T-helper 9 cell (primary cell): ENCODE data around the gene OGFOD2.
"Not testable (repeated sequence)": the region's sequence is repeated elsewhere in the genome, so short reads cannot be mapped to it uniquely, and the experiment has no call there.

Experiments
- DNase-seq: peaks from one replicate; pipeline ENCODE4 v3.0.0-alpha.2; 2020

OGFOD2 gene

DNA sequence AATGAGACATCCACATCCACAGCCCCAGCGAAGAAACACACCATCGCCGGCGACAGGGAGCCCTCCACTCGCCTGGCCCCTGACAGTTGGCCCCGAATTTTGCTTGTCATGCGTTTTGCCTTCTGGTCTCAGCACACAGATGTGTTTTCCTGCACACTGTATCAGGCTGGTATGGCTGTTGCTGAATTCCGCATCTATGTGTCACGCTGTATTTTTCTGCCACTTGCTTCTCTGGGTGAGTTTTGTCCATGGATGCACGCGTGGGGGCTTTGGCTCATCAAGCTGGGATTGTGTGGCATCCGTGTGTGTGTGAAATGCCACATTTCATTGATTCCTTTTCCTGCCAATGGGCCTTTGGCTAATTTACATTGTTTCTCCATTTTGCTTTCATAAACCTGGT is 31.9 kb downstream of the OGFOD2 start:
- DNase-seq = no peak

DNA sequence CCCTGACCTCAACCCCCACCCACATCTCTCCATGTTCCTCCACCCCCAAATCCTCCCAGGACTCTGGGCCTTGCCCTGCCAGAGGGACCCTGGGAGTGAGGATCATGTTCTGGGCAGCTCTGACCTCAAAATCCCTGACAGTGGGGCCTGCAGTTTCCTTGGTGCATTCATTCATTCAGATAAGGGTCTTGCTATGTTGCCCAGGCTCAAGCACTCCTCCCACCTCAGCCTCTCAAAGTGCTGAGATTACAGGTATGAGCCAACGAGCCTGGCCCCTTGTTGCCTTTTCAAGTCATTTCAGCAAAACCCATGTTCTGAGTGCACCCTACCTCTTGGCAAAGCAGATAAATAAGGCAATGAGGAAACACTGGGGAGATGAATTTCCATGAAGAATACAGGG is 35.1 kb downstream of the OGFOD2 start:
- no peak for DNase-seq

DNA sequence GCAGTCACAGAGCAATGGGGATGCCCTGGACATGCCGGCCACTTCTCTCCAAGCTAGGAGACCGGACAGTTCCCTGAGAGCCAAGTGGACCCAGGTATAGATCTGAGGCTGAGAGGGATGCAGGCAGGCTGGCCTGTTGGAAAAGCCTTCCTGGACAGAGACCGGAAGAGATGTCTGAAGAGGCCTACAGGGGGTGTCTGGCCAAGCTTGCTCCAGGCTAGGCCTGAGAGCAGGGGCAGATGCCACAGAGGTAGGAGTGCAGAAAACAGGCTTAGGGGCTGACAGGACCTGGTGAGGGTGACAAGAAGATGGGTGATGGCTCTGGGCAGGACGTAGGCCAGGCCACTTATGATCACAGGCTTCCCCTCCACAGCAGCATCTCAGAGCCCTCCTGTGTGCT is 35.6 kb downstream of the OGFOD2 start:
- no peak for DNase-seq

DNA sequence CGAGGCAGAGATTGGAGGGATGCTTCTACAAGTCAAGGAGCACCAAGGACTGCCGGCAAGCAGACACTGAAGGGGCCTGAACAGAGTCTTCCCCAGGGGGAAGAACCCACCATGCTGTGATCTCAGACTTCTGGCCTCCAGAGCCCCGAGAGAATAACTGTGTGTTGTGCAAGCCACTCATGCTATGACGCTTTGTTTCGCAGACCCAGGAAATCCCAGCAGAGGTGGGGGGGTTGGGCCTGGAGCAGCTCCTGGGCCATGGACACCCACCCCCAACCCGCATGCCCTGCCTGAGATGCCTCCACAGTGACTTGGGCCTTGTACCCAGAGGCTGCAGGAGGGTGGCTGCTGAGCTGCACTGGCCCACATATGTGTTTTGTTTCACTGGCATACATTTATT is 36.7 kb downstream of the OGFOD2 start:
- no peak for DNase-seq

DNA sequence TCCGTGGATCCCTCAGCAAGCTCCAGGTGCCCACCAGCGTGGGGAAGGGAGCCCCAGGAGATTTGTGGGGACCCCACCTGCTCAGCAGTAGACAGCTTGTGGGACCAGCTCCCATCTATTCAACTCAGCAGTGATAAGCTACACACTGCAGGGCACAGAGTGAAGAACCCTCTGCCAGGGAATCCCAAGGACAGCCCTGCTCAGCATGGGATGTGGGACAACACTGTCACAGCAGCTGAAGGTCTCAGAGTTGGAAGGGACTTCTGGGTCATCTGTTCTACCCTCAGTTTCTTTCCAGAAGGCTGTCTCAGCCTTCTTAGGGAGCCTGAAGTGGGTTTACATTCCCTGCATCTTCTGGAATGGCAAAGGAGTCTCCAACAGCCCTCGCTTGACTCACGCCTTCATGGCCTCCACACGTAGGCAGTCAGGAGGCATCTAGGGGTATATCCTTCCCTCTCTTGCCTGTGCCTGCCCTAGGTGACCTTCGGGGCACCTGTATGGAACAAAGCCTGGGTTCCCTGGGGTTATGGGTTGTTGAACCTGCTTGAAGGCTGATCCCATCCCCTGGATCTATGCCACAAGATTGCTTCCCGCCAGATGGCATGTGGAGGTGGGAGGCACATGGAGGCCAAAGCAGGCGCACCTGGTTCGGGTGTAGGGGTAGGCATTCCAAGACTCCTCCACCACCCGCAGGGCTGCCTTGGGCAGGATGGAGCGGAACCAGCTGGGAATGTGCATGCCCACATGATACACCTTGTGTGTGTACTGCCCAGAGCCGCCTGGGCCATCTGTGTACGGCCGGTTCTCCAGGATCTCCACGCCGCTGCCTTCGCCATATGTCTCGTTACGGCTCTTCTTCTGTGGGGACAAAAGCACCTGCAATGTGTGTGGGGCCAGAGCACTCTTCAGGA is 38.4 kb downstream of the OGFOD2 start:
- no peak for DNase-seq

DNA sequence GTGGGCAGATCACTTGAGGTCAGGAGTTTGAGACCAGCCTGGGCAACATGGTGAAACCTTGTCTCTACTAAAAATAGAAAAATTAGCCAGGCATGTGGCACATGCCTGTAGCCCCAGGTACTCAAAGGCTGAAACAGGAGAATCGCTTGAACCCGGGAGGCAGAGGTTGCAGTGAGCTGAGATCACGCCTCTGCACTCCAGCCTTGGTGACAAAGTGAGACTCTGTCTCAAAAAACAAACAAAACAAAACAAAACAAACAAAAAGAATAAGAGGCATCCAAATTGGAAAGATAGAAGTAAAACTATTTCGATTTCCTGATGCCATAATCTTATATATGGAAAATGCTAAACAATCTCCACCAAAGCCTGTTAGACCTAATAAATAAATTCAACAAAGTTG is 39.4 kb downstream of the OGFOD2 start:
- DNase-seq = not testable (repeated sequence)

DNA sequence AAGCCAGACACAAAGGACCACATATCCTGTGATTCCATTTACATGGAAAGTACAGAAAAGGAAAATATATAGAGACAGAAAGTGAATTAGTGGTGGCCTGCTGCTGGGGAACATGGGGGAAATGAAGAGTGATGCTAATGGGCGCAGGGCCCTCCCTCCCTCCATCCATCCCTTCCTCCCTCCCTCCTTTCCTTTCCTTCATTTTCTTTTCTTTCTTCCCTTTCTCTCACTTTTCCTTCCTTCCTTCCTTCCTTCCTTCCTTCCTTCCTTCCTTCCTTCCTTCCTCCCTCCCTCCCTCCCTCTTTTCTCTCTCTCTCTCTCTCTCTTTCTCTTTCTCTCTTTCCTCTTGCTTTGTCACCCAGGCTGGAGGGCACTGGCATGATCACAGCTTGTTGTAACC is 42.7 kb downstream of the OGFOD2 start:
- DNase-seq = no peak

DNA sequence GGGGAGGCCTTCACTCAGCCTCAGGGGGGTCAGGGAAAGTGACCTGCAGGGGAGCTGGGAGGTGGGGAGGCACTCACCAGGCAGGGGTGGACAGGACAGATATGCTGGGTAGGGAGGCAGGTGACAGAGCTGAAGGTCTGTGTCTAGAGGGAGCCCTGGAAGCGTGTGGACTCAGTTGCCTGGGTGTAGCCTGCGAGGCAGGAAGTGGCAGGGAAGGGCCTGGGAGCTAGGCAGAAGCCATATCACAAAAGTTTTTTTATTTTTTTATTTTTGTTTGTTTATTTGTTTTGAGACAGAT is 44.7 kb downstream of the OGFOD2 start:
- no peak for DNase-seq

DNA sequence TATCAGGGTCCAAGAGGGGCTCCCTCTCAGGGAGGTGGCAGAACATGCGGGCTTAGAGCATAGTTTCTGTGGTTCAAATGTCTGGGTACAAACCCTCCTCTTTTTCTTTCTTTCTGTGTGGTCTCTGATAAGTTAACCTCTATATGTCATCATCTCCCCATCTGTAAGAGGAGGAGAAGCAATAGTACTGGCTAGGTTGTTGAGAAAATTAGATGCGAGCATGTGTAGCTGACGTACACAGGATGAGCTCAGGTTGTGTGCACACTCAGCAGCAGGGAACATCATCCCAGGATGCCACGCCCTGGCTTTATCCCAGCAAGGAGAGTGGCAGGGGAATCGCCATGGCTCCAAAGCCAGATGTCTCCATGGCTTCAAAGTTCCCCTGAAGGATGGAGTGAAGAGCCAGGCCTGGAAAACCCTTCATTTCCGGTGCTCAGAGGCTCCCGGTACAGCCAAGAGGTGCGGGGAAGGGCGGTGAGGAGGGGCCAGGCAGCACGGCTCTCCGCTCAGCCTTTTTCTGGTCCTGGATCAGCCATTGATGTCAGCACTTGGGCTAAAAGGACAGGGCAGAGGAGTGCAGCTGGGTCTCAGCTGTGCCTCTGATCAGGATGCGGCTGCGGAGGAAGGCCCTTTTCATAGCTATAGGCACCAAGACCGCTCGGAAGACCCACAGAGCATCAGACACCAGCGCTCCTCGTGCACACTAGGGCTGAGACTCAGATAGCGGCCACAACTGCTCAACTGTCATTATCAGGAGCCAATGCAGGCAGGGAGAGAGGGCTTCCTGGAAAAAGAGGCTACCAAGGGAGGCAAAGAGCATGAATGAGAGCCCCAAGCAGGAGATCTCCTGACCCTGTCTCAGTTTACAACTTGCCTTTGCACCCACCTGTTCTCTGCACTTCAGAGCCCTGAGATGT is 46.9 kb downstream of the OGFOD2 start:
- DNase-seq = no peak

DNA sequence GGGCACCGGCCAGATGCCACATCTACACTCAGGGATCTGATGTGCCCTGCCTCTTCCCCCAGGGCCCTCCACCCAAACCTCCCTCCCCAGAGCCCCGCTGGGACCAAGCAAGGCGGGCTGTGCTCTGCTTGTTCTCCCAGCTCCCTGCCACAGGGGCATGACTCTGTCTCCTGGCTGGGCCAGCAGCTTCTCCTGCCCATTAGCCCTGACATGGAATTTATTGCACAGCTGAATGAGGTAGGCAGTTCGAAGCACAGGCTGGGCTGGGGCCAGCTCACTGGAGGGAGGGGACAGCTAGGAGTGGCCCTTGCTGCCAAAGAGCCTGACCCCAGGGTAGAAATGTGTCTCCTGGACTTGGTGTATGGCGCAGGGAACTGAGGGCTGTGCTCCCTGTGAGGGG is 47.8 kb downstream of the OGFOD2 start:
- no peak for DNase-seq

DNA sequence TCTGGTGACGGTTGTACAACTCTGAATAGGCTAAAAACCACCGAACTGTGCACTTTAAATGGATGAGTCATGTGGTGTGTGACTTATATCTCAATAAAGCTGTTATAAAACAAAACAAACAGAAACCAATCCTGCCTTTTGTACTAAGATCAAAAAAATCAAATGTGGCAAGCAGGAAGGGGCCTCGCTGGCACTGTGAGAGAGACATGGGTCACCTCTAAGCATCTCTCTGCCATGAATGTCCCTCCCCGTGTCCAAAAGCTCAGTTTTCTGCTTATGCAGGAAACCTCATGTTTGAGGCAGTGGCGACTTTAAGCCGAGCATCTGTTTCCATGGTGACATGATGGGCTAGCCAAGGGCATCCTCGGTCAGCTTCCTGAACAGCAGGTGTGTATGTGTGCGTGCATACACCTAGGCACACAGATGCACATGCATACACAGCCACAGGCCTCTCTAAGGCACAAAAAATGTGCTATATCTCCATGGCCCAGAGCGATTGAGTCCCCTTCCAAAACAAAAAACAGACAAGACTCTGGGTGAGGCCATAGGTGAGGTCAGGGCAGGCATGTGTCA is 49.9 kb downstream of the OGFOD2 start:
- no peak for DNase-seq

DNA sequence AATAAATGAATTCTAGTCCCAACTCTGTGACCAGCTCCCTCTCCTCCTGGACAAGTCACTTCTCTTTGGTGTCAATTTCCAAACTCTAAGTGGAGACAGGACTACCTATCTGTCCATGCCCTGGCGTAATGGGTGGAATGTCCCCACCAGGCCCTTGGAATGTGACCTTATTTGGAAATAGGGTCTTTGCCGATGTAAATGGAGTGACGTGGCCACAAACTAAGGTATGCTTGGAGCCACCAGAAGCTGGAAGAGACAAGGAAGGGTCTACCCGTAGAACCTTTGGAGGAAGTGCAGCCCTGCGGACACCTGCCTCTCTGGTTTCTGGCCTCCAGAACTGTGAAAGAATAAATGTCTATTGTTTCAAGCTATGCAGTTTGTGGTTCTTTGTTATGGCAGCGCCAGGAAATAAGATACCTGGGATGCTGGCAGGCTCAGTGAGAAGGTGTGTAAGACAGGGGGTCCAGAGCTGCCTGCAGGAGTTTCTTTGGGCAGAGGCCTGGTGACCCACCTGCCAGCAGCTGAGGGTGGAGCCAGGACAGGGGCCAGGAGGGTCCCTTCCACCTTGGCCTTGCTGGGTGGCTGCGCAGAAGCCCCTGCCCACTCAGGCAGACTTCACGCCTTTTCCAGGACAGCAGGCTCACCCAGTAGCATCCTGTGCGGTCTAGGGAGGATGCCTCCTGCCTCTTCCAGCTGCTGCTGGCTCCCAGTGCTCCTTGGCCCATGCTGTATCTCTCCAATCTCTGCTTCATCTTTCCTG is 51.2 kb downstream of the OGFOD2 start:
- DNase-seq = no peak

DNA sequence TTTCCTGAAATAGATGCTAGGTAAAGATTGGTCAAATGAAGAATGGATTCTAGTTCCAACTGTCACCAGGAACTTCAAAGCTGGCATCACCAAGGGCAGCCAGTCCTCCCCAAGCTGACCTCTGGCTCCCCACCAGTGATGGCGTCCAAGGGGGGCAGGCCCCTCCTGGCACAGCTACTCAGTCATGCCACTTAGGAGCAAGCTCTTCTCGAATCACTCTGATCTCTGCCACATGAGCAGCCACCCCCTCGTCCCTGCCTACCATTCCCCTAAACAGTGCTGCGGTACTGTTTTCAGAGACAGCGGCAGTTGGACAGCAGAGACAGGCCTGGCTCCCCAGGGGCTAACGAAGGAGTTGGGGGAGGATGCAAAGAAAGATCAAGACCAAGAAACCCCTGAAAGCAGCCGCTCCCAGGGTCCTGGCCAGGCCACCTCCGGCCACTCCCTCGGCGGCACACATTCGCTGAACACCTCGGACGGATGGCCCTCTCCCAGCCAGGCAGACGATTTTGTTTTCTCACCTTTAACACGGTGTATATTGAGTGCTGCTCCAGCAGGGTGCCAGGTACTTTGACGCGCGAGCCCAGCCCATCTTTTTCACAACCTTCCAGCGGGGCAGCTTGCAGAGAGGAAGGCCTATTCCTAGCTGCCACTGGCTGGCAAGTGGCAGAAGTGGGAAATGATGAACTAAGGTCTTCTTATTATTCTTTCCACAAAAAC is 52.8 kb downstream of the OGFOD2 start:
- no peak for DNase-seq

DNA sequence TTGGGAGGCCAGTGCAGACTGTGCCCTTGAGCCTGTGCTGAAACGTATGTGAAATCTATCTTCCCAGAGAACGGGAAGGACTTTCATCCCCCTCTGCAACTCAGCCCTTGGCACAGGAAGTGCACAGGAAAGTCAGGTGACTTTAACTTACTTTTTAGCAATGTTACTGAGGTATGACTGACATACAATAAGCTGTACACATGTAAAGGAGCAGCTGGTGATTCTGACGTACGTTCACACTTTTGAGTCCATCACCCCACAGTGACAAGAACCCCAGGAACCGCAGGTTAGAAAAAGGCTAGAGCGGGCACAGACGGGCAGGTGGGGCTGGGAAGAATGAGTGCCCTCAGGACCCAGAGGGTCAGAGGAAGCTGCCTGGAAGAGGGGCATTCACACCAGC is 53.4 kb downstream of the OGFOD2 start:
- no peak for DNase-seq

DNA sequence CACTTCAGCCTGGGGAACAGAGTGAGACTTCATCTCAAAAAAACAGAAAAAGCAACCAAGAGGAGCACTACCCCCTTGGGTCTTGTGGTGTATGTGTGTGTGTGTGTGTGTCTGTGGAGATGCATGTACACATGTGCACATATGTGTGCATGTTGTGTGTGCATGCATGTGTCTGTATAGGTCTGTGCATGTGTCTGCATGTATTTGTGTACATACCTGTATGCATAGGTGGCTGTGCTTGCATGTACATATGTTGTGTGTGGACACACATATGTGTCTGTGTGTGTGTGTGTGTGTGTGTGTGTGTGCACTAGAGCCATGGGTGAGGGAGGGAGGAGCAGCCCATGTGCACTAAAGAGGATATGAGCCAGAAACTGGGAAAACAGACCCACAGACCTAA is 54.5 kb downstream of the OGFOD2 start:
- DNase-seq = no peak
